ENCODE results near the gene MPZL2.

The MPZL2 gene

GRCh38 chr11:118304227-118304567 is 40.1 kb upstream of the MPZL2 start:
- Histone ChIP-seq H4K20me1 (ENCODE audit: insufficient read depth, low read length) (no peaks in the 10 kb centered on the region), H3K4me3 (ENCODE audit: low read depth in 1 of 2, low read length in 2 of 2) (peak overlapping the region; percentile 26 to 64; a peak in 3 of 4 replicates), H3K9ac (ENCODE audit: low read depth, low read length) (peak overlapping the region; percentile 80), H3K4me1 (ENCODE audit: insufficient read depth, low read length) (peaks cover 70% of the 10 kb centered on the region), H3K79me2 (ENCODE audit: insufficient read depth, low read length) (peaks cover 74% of the 10 kb centered on the region), H3K27me3 (ENCODE audit: insufficient read depth, low read length, poor library complexity) (no peaks in the 10 kb centered on the region), H3K9me3 (ENCODE audit: insufficient read depth, low read length, severe bottlenecking) (no peaks in the 10 kb centered on the region), H3K4me2 (ENCODE audit: insufficient read depth, low read length) (peak overlapping the region; percentile 60), H3K36me3 (ENCODE audit: insufficient read depth, low read length) (peaks cover 34% of the 10 kb centered on the region), H3K27ac (ENCODE audit: low read length) (peak overlapping the region; percentile 97), H2AFZ (ENCODE audit: low read depth, low read length) (peak overlapping the region; percentile 70)
- peak; percentile 72 for ATAC-seq (ENCODE audit: insufficient read depth, low read depth)
- no peak for TF ChIP-seq EZH2 (IDR thresholded peaks at IDR 0.05; ENCODE audit: borderline replicate concordance, low read depth, low read length, severe bottlenecking)
- no peak for TF ChIP-seq CTCF (IDR thresholded peaks at IDR 0.05; ENCODE audit: borderline replicate concordance, extremely low read depth, low read length, poor library complexity, severe bottlenecking)
- DNase-seq: no peak

- H3K4me3 ChIP-seq (ENCODE audit: low read depth in 1 of 2, low read length in 2 of 2): no peak overlapping the region
- H3K27me3 ChIP-seq (ENCODE audit: insufficient read depth, low read length, poor library complexity): no peaks in the 10 kb centered on the region
- H2AFZ ChIP-seq (ENCODE audit: low read depth, low read length): no peak overlapping the region
- peak overlapping the region; percentile 22; the same call in 1 of the 2 replicates for H3K27ac ChIP-seq (ENCODE audit: low read length)
- ATAC-seq (ENCODE audit: insufficient read depth, low read depth): no peak
- peaks cover 45% of the 10 kb centered on the region for H3K4me1 ChIP-seq (ENCODE audit: insufficient read depth, low read length)
- no peaks in the 10 kb centered on the region for H3K9me3 ChIP-seq (ENCODE audit: insufficient read depth, low read length, severe bottlenecking)
- H4K20me1 ChIP-seq (ENCODE audit: insufficient read depth, low read length): no peaks in the 10 kb centered on the region
- no peak for DNase-seq
- H3K4me2 ChIP-seq (ENCODE audit: insufficient read depth, low read length): no peak overlapping the region
- H3K79me2 ChIP-seq (ENCODE audit: insufficient read depth, low read length): peaks cover 49% of the 10 kb centered on the region
- TF ChIP-seq EZH2 (IDR thresholded peaks at IDR 0.05; ENCODE audit: borderline replicate concordance, low read depth, low read length, severe bottlenecking) (no peak), CTCF (IDR thresholded peaks at IDR 0.05; ENCODE audit: borderline replicate concordance, extremely low read depth, low read length, poor library complexity, severe bottlenecking) (no peak)
- no peak overlapping the region for H3K9ac ChIP-seq (ENCODE audit: low read depth, low read length)
- H3K36me3 ChIP-seq (ENCODE audit: insufficient read depth, low read length): peaks cover 9% of the 10 kb centered on the region
Observed at GRCh38 chr11:118301600-118302195, 37.6 kb upstream of the MPZL2 start.

GRCh38 chr11:118295815-118296454 is 31.8 kb upstream of the MPZL2 start:
- no peaks in the 10 kb centered on the region for H3K36me3 ChIP-seq (ENCODE audit: insufficient read depth, low read length)
- H3K4me1 ChIP-seq (ENCODE audit: insufficient read depth, low read length): peaks cover 7% of the 10 kb centered on the region; the same call in 1 of the 2 replicates
- peak overlapping the region; percentile 13; the same call in 1 of the 2 replicates for H3K27ac ChIP-seq (ENCODE audit: low read length)
- no peaks in the 10 kb centered on the region for H3K79me2 ChIP-seq (ENCODE audit: insufficient read depth, low read length)
- H3K9ac ChIP-seq (ENCODE audit: low read depth, low read length): no peak overlapping the region
- H4K20me1 ChIP-seq (ENCODE audit: insufficient read depth, low read length): no peaks in the 10 kb centered on the region
- H3K9me3 ChIP-seq (ENCODE audit: insufficient read depth, low read length, severe bottlenecking): no peaks in the 10 kb centered on the region
- H3K4me3 ChIP-seq (ENCODE audit: low read depth in 1 of 2, low read length in 2 of 2): no peak overlapping the region
- DNase-seq (peak; percentile 58), ATAC-seq (ENCODE audit: insufficient read depth, low read depth) (peak; percentile 82)
- no peaks in the 10 kb centered on the region for H3K27me3 ChIP-seq (ENCODE audit: insufficient read depth, low read length, poor library complexity)
- TF ChIP-seq EZH2 (IDR thresholded peaks at IDR 0.05; ENCODE audit: borderline replicate concordance, low read depth, low read length, severe bottlenecking): no peak
- TF ChIP-seq CTCF (IDR thresholded peaks at IDR 0.05; ENCODE audit: borderline replicate concordance, extremely low read depth, low read length, poor library complexity, severe bottlenecking): peak; percentile 82
- peak overlapping the region; percentile 41; the same call in 1 of the 2 replicates for H2AFZ ChIP-seq (ENCODE audit: low read depth, low read length)
- H3K4me2 ChIP-seq (ENCODE audit: insufficient read depth, low read length): no peak overlapping the region

All from DND-41 (cell line).